ENCODE measurements around the gene KRTAP10-9. TPM values are rescaled to one million over a fixed set of nuclear protein-coding genes. Genes with fewer than 3 reads are reported as not detected.
A peak's percentile ranks its signal among the peaks of the same experiment; 100 is the strongest.
"Not testable (repeated sequence)": the region's sequence is repeated elsewhere in the genome, so short reads cannot be mapped to it uniquely, and the experiment has no call there.

The KRTAP10-9 gene
- total RNA-seq, result not detected

- no peak within 1 kb of the TSS for H3K4me3 ChIP-seq
- H3K27ac ChIP-seq (replicated peaks in 1 of 4), result no peak within 1 kb of the TSS
- no peak for TF ChIP-seq EP300 (IDR thresholded peaks at IDR 0.05)
- TF ChIP-seq POLR2AphosphoS5 (IDR thresholded peaks at IDR 0.05), result no peak
- TF ChIP-seq CTCF (IDR thresholded peaks at IDR 0.05), result no peak
- TF ChIP-seq POLR2A (IDR thresholded peaks at IDR 0.05; ENCODE audit: low read depth), result no peak
- peak; percentile 45 for DNase-seq (ENCODE audit: extremely low spot score)
- H3K4me1 ChIP-seq, result peaks cover 0 to 5% (median 0%) of the 10 kb centered on the region in 4 donors
- H3K36me3 ChIP-seq, result no peaks in the 10 kb centered on the region
- WGBS, result 68% methylated on average over 5 of the region's 7 CpGs
- intact Hi-C loops (cut with DNase I), result no loop called here
- H3K27me3 ChIP-seq, result peaks cover 0 to 37% (median 0%) of the 10 kb centered on the region in 4 donors
- peaks cover 0 to 34% (median 32%) of the 10 kb centered on the region in 4 donors for H3K9me3 ChIP-seq
Observed at GRCh38 chr21:44626673-44627143, at the start of gene KRTAP10-9. Gene KRTAP10-9 (plus strand): TSS chr21:44627093. CDS start chr21:44627172, 79 bp downstream.

GRCh38 chr21:44578371-44579055 is 48.4 kb upstream of the KRTAP10-9 start:
- peak; percentile 57 for DNase-seq (ENCODE audit: extremely low spot score)
- H3K27me3 ChIP-seq, result peaks cover 0 to 42% (median 0%) of the 10 kb centered on the region in 4 donors
- peaks cover 0 to 6% (median 2%) of the 10 kb centered on the region in 4 donors for H3K4me1 ChIP-seq
- no peak overlapping the region for H3K4me3 ChIP-seq
- no peaks in the 10 kb centered on the region for H3K36me3 ChIP-seq
- 90% methylated on average over 15 of the region's 17 CpGs for WGBS
- no peak for TF ChIP-seq EP300 (IDR thresholded peaks at IDR 0.05)
- no peak for TF ChIP-seq POLR2A (IDR thresholded peaks at IDR 0.05; ENCODE audit: low read depth)
- TF ChIP-seq CTCF (IDR thresholded peaks at IDR 0.05), result no peak
- TF ChIP-seq POLR2AphosphoS5 (IDR thresholded peaks at IDR 0.05), result no peak
- peaks cover 0 to 36% (median 17%) of the 10 kb centered on the region in 4 donors for H3K9me3 ChIP-seq
- H3K27ac ChIP-seq (replicated peaks in 1 of 4), result no peak overlapping the region
- intact Hi-C loops (cut with DNase I), result no loop called here

GRCh38 chr21:44579056-44579832 is 47.6 kb upstream of the KRTAP10-9 start:
- TF ChIP-seq POLR2A (IDR thresholded peaks at IDR 0.05; ENCODE audit: low read depth), result no peak
- no peak for TF ChIP-seq EP300 (IDR thresholded peaks at IDR 0.05)
- TF ChIP-seq POLR2AphosphoS5 (IDR thresholded peaks at IDR 0.05), result no peak
- no peak for TF ChIP-seq CTCF (IDR thresholded peaks at IDR 0.05)
- WGBS, result 81% methylated on average over 14 of the region's 22 CpGs
- intact Hi-C loops (cut with DNase I), result no loop called here
- Histone ChIP-seq H3K4me3 (no peak overlapping the region), H3K27me3 (peaks cover 0 to 37% (median 0%) of the 10 kb centered on the region in 4 donors), H3K27ac (replicated peaks in 1 of 4) (no peak overlapping the region), H3K4me1 (peaks cover 0 to 13% (median 3%) of the 10 kb centered on the region in 4 donors), H3K9me3 (peaks cover 0 to 36% (median 17%) of the 10 kb centered on the region in 4 donors), H3K36me3 (no peaks in the 10 kb centered on the region)
- peak; percentile 89 for DNase-seq (ENCODE audit: extremely low spot score)

GRCh38 chr21:44579833-44580144 is 47.1 kb upstream of the KRTAP10-9 start:
- 58% methylated on average over 7 of the region's 7 CpGs for WGBS
- Histone ChIP-seq H3K4me1 (peaks cover 0 to 16% (median 5%) of the 10 kb centered on the region in 4 donors), H3K9me3 (peaks cover 0 to 36% (median 17%) of the 10 kb centered on the region in 4 donors), H3K27ac (replicated peaks in 1 of 4) (no peak overlapping the region), H3K4me3 (no peak overlapping the region), H3K36me3 (no peaks in the 10 kb centered on the region), H3K27me3 (peaks cover 0 to 31% (median 0%) of the 10 kb centered on the region in 4 donors)
- DNase-seq (ENCODE audit: extremely low spot score), result peak; percentile 53
- intact Hi-C loops (cut with DNase I), result no loop called here
- no peak for TF ChIP-seq POLR2A (IDR thresholded peaks at IDR 0.05; ENCODE audit: low read depth)
- TF ChIP-seq CTCF (IDR thresholded peaks at IDR 0.05), result no peak
- TF ChIP-seq POLR2AphosphoS5 (IDR thresholded peaks at IDR 0.05), result no peak
- TF ChIP-seq EP300 (IDR thresholded peaks at IDR 0.05), result no peak

- WGBS, result 35% methylated on average over 16 of the region's 19 CpGs
- DNase-seq (ENCODE audit: extremely low spot score), result peak; percentile 45
Observed at GRCh38 chr21:44580231-44580821, 46.6 kb upstream of the KRTAP10-9 start, which contains the start of gene KRTAP10-5. Gene KRTAP10-5 (minus strand): TSS chr21:44580604. CDS start chr21:44580578, 26 bp downstream.

More at GRCh38 chr21:44580231-44580821, 46.6 kb upstream of the KRTAP10-9 start, which contains the start of gene KRTAP10-5:
- Histone ChIP-seq H3K9me3 (peaks cover 0 to 36% (median 17%) of the 10 kb centered on the region in 4 donors), H3K27me3 (peaks cover 0 to 26% (median 0%) of the 10 kb centered on the region in 4 donors), H3K4me1 (peaks cover 0 to 16% (median 5%) of the 10 kb centered on the region in 4 donors)
- H3K36me3 ChIP-seq; H3K4me3 ChIP-seq; intact Hi-C loops (cut with DNase I); H3K27ac ChIP-seq (replicated peaks in 1 of 4): not testable (repeated sequence)
